COLO668 (cell line): ENCODE results near the gene BANF1.
"Not testable (repeated sequence)": the region's sequence is repeated elsewhere in the genome, so short reads cannot be mapped to it uniquely, and the experiment has no call there.

ENCODE experiments used
- DNase-seq: peaks from one replicate; lab custom pipeline; 2025; ENCODE audit not compliant: unreplicated experiment; lab: John Stamatoyannopoulos, UW

The BANF1 gene

DNA sequence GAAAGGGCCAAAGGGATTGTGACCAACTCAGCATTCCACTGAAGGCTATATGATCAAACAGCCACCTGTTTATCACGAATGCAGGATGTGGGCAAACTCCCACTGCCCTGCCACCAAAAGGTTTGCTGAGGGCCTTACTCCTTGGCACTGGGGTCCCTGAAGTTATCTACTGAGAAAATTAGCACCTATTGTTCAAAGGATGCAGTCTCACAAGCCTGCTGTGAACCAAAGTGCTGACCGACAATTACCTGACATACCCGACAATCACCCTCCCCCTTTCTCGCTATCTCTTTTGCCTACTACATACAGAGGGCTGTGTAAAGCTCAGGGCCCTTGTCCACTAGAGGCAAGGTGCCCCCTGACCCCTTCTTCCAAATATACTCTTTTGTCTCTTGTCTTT lies 7.7 kb downstream of the BANF1 start:
- DNase-seq = not testable (repeated sequence)

DNA sequence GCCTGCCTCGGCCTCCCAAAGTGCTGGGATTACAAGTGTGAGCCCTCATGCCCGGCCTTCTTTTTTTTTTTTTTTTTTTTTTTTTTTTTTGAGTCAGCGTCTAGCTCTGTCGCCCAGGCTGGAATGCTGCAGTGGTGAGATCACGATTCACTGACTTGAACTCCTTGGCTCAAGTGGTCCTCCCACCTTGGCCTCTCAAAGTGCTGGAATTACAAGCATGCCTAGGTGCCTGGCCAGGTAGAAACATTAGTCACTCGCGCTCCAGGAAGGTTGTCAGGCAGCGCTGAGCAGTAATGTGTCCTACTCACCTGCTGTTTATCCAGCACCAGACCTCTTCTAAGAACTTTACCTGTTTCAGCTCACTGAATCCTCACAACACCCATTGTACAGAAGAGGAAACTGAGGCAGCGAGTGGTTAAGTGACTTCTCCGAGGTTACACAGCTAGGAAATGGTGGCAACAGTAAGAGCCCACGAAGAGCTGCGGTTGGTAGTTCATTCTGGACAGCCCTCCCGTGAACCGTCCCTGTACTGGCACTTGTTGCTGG lies 9.0 kb downstream of the BANF1 start:
- DNase-seq = no peak

- DNase-seq = peak; percentile 60
Measured at GRCh38 chr11:66011785-66012303, 9.5 kb downstream of the BANF1 start, which contains the start of gene CST6. TSS of gene CST6 (plus strand) at chr11:66012008. CDS start at chr11:66012045, 37 bp downstream.

DNA sequence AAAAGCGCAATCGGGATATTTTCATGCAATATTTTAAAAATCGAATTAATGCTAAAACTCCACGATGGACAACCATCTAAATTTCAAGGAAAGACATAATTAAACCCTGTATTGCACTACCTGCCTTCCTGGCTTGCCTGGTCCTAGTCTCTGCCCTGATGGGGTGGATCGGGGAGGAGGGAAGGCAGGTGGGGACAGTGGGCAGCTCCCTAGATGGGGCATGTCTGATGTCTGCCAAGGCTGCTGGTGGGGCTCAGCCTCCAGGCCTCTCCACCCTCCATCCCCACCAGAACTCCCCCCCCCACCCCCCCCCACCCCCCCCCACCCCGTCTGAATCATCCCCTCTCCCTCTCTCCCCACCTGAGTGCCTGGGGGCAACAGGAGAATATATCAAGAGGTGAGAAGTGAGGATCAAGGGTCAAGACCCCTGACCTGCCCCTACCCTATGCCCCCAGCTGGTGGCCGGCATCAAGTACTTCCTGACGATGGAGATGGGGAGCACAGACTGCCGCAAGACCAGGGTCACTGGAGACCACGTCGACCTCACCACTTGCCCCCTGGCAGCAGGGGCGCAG lies 10.2 kb downstream of the BANF1 start:
- DNase-seq = no peak

DNA sequence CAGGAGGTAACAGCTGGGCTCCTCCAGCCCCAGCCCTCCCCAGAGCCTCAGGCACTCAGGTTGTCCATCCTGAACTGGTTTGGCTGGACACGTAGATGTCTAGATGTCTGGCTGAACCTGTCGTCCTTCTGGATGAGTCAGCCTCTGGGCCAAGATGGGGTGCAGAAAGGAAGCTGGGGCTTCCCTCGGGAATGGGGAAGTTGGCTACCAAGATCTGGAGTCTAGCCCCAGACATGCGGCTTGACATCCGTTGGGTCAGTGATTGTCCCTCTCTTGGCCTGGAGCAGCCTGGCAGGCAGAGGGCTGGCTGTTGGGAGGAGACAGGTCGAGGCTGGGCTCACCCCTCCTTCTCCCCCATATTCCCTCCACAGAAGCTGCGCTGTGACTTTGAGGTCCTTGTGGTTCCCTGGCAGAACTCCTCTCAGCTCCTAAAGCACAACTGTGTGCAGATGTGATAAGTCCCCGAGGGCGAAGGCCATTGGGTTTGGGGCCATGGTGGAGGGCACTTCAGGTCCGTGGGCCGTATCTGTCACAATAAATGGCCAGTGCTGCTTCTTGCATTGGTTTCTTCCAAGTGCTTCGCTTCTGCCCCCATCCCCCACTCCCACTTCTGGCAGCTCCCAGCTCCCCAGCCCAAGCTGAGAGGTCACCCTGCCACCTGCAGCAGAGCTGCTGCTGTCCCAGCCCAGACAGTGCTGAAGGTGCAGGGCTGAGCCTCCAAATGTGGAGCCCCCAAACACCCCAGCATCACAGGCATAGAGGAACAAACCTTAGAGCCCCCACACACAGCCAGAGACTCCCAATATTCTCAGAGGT lies 10.9 kb downstream of the BANF1 start:
- DNase-seq = no peak

GRCh38 chr11:66013762-66014100 lies 11.4 kb downstream of the BANF1 start:
- no peak for DNase-seq

GRCh38 chr11:66014804-66015453 lies 12.6 kb downstream of the BANF1 start:
- no peak for DNase-seq

GRCh38 chr11:66015454-66015881 lies 13.2 kb downstream of the BANF1 start:
- DNase-seq = no peak

GRCh38 chr11:66015936-66016792 lies 13.9 kb downstream of the BANF1 start:
- no peak for DNase-seq

DNA sequence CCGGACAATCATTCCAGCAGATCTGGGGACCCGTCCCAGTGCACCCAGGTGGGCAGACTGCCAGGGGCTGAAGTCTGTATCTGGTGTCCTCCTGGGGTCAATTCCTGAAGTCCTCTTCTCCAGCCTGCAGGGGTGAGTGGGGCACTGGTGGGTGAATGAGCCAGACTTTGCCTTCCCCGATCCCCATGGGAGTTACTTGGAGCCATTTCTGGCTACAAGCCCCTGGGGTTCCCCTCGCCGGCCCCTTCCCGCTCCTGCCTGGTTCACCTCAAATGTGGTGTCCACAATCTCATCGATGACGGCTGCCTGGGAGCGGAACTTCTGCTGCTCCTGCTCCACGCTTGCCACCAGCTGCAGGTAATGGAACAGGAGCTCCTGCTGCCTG lies 14.5 kb downstream of the BANF1 start:
- no peak for DNase-seq

DNA sequence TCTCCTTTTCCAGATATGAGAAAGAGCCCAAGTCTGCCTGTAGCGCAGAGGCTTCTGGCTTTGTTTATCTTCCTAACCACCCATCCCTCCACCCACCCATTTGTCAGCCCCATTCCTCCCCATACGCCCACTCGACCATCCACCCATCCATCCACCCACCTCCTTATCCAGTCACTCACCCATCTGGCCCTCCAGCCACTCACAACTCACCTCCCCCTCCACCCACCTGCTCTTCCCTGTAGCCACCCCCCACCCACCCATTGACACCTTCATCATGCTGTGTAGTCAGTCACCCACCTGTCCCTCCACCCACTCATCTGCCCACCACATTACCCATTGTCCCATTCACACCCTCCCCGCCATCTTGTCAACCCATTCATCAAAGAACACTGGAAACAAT lies 15.0 kb downstream of the BANF1 start:
- DNase-seq = no peak

GRCh38 chr11:66020212-66020611 lies 17.9 kb downstream of the BANF1 start:
- DNase-seq = no peak

DNA sequence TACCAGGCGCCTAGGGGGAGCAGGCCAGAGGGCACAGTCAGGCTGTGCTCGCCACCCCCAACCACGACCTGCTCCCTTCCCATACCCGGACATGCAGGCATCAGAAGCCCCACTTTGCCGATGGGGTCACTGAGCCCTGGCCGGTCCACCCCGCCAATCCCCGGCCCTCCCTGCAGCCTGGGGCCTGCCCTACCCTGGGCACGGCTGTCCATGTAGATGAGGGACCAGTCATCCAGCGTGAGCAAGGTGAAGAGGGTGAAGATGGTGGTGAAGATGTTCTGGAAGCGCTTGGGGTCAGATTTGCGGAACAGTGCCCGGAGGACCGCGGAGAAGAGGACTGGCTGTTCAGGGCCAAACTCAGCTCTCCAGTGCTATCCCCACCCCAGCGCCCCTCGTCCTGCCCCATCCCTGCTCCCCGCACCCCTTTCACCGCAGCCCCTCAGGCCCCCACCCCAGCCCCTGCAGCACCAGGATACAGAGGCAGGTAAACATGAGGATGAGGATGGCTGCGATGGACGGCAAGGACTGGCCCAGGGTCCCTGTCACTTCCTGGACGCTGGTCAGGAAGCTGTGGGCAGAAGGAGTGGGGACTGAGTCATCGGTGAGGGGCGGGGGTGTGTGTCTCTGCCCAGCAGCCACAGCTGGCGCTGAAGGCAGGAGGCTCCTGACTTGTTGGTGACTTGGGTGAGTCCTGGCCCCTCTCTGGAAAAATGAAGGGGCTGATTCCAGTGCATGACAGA lies 18.5 kb downstream of the BANF1 start:
- DNase-seq = peak; percentile 50

DNA sequence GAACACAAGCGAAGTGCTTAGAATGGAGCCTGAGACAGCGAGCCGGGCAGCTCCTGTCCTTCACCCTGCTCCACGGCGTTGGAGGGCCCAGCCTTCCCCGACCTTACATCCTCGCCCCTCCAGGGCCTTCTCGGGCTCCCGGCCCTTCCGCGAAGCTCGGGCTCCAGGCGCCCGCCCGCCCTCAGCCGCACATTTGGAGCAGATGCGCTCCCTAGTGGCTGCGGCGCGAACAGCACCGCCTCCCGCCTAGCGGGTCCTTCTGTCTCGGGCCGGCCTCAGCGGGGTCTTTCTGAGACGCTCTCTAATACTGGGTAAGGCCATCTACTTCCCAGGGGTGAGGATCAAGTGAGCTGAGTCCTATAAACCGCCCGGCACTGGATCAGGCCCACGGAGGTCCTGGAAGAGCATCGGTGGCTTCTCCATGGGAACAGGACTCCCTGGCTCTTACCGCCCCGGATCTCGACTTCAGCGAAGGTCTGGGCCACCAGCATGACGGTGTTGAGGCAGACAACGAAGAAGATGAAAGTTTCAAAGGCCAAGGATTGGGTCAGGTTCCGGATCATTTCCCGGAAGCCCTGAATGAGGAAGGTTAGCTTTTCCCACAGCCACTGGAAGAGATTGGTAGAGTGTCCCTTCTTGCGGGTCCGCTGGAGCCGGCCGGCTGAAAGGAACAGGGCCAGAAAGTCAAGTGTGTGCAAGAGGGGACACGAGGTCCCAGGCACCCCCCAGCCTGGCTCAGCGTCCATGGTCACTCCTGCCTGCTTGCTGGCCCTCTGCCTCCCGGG lies 20.3 kb downstream of the BANF1 start:
- peak; percentile 74 for DNase-seq

GRCh38 chr11:66023186-66023440 lies 20.8 kb downstream of the BANF1 start:
- not testable (repeated sequence) for DNase-seq

- DNase-seq = no peak
Measured at GRCh38 chr11:66026017-66026529, 23.8 kb downstream of the BANF1 start, which contains the start of gene CATSPER1. TSS of gene CATSPER1 (minus strand) at chr11:66026479. CDS start at chr11:66026379, 100 bp downstream.

DNA sequence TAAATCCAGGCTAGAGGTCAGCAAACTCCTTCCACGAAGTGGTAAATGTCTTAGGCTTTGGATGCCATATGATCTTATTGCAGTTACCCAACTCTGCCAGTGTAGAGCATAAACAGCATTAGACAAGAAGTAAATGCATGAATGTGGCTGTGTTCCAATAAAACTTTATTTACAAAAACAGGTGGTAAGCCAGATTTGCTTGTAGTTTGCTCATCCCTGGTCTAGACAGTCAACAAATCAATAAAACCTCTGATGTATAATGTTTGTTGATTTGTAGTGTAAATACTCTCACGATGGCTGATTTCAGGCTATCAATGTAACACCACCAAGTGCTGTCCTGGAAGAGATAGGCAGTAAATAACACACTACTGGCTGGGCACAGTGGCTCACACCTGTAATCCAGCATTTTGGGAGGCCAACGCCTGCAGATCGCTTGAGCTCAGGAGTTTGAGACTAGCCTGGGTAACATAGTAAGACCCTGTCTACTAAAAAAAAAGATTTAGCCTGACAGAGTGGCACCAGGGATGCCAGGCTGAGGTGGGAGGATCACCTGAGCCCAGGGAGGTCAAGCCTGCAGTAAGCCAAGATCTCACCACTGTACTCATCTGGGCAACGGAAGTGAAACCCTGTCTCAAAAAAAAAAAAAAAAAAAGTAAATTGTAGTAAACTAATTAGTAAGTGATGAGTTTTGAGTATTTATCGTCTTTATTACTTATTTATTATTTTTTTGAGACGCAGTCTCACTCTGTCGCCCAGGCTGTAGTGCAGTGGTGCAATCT lies 30.8 kb downstream of the BANF1 start:
- no peak for DNase-seq

- DNase-seq = no peak
Measured at GRCh38 chr11:66035653-66036333, 33.5 kb downstream of the BANF1 start.
